Lung (tissue), 12 donors: ENCODE measurements around the gene KIRREL1. TPM values are rescaled to one million over a fixed set of nuclear protein-coding genes. Genes with fewer than 3 reads are reported as not detected.

ENCODE experiments used
- ATAC-seq: fragments of 200-7000 bp; cut with Tn5 transposase; one replicate; pipeline ENCODE4 v1.9.1; 2020; ENCODE audit warnings: moderate number of reproducible peaks; ENCODE audit not compliant: insufficient read depth, low FRiP score
- DNase-seq, 3 donors: peaks; one replicate each; pipeline ENCODE4 v3.0.0-alpha.2; 2013 to 2017
- H3K27ac ChIP-seq, 2 donors: one replicate each; pipeline ENCODE4 v1.5.1; 2013; ENCODE audit warnings: mild to moderate bottlenecking in 2 of 2, moderate library complexity in 2 of 2, control low read depth in 1 of 2, inconsistent platforms in 1 of 2, low read depth in 1 of 2, low read length in 1 of 2
- H3K27me3 ChIP-seq, 3 donors: one replicate each; pipeline ENCODE4 v1.5.1; 2013; ENCODE audit warnings: low read length in 2 of 3; ENCODE audit not compliant: control insufficient read depth in 3 of 3, insufficient read depth in 3 of 3
- H3K36me3 ChIP-seq, 4 donors: one replicate each; pipeline ENCODE4 v1.5.1; 2013; ENCODE audit warnings: low read length in 4 of 4, mild to moderate bottlenecking in 1 of 4, moderate library complexity in 1 of 4; ENCODE audit not compliant: control insufficient read depth in 4 of 4, insufficient read depth in 4 of 4
- H3K4me1 ChIP-seq, 5 donors: one replicate each; pipeline ENCODE4 v1.5.1; 2013; ENCODE audit warnings: low read length in 5 of 5, mild to moderate bottlenecking in 2 of 5, moderate library complexity in 1 of 5; ENCODE audit not compliant: control insufficient read depth in 5 of 5, insufficient read depth in 5 of 5
- H3K4me3 ChIP-seq: one replicate; pipeline ENCODE4 v1.5.1; 2013; ENCODE audit warnings: mild to moderate bottlenecking, control low read depth, moderate library complexity
- H3K9ac ChIP-seq, 2 donors: one replicate each; pipeline ENCODE4 v1.5.1; 2013; ENCODE audit warnings: low read length in 2 of 2, control low read depth in 1 of 2; ENCODE audit not compliant: insufficient read depth in 1 of 2
- H3K9me3 ChIP-seq, 4 donors: one replicate each; pipeline ENCODE4 v1.5.1; 2013; ENCODE audit warnings: low read length in 3 of 4, mild to moderate bottlenecking in 1 of 4, moderate library complexity in 1 of 4; ENCODE audit not compliant: control insufficient read depth in 4 of 4, insufficient read depth in 3 of 4
- WGBS, 2 donors: extraction: QIAGEN DNeasy Blood & Tissue Kit; methylation state at CpG; one replicate each; pipeline ENCODE4 v1.1.7; 2013; 5-methylcytosine and 5-hydroxymethylcytosine counted together
- polyA plus RNA-seq, 2 donors: library from polyadenylated mRNA; stranded (reverse); fragments of 200-250 nt; gene quantifications; one replicate each; pipeline ENCODE4 v1.2.1, GENCODE V29; 2013
- total RNA-seq, 2 donors: library from RNA; depleted of rRNA in 1 of 2; stranded (reverse); fragments of >200 nt in 1 of 2; gene quantifications; one replicate each; pipeline ENCODE4 v1.2.1, GENCODE V29; 2014 to 2021
- TF ChIP-seq, protein P1 (sequence below): IDR thresholded peaks from 2 replicates; pipeline ENCODE4 v1.5.1; 2012; ENCODE audit warnings: mild to moderate bottlenecking; ENCODE audit errors: control extremely low read depth, extremely low read depth
- donor health status: control.
- donor health status: control.
- donor health status: Bipolar disorder and iron deficiency.
- donor health status: healthy.
- donor health status: DM: yes; HTN: yes; CAD: no.

Gene KIRREL1
- total and polyA plus RNA-seq, 4 donors = 7.5 to 41.8 (median 26.5) TPM

DNA sequence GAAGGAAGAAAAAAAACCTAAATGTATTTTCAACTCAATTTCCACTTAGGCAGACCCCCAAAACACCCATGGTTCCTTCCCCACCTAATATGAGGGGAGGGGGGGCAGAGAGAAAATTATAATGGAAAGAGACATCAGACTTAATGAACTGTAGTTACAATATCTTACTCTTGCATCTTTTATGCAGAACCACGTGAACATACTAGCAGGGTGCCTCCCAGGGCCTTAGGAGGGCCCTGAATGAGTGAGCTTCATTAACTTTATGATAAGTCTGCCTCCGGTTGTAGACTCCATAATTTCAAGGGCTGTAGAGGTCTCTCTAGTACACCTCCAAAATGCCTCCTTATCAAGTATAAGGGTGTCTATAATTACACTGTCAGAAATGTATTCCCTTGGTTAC, 11.3 kb upstream of the KIRREL1 start:
- WGBS, 2 donors = 78 to 80% methylated on average over 2 of the region's 2 CpGs
- ATAC-seq = no peak

DNA sequence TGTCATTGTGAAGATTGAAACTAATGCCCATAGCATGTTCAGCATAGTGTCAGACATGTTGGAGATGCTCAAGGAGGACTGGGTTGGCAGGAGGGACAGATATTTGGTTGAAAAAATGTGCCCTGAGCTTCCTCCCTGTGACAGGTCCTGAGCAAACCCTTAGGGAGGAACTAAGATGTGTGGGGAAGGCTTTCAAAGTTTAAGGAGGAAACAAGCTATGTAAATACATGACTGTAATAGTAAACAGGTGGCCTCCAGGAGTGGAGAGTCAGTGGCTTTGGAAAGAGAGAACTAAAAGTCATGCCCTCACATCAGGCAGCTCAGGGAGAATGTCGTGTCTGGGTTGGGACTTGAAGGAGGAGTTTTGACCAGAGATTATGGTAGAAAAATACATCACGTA, 9.7 kb upstream of the KIRREL1 start:
- TF ChIP-seq, protein P1, sequence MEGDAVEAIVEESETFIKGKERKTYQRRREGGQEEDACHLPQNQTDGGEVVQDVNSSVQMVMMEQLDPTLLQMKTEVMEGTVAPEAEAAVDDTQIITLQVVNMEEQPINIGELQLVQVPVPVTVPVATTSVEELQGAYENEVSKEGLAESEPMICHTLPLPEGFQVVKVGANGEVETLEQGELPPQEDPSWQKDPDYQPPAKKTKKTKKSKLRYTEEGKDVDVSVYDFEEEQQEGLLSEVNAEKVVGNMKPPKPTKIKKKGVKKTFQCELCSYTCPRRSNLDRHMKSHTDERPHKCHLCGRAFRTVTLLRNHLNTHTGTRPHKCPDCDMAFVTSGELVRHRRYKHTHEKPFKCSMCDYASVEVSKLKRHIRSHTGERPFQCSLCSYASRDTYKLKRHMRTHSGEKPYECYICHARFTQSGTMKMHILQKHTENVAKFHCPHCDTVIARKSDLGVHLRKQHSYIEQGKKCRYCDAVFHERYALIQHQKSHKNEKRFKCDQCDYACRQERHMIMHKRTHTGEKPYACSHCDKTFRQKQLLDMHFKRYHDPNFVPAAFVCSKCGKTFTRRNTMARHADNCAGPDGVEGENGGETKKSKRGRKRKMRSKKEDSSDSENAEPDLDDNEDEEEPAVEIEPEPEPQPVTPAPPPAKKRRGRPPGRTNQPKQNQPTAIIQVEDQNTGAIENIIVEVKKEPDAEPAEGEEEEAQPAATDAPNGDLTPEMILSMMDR = no peak
- DNase-seq (no peak), ATAC-seq (no peak)
- Histone ChIP-seq H3K4me3 (no peak overlapping the region), H3K36me3 (no peaks in the 10 kb centered on the region), H3K9ac (no peak overlapping the region), H3K9me3 (peaks cover 0 to 2% (median 0%) of the 10 kb centered on the region in 4 donors), H3K27me3 (no peaks in the 10 kb centered on the region), H3K4me1 (peaks cover 0 to 4% (median under 1%) of the 10 kb centered on the region in 5 donors), H3K27ac (no peak overlapping the region)
- 65 to 76% methylated on average over 2 of the region's 2 CpGs for WGBS, 2 donors

More for the DNA sequence above, 11.3 kb upstream of the KIRREL1 start:
- no peak overlapping the region for H3K4me3 ChIP-seq
- TF ChIP-seq, protein P1 = no peak
- no peak overlapping the region for H3K9ac ChIP-seq
- DNase-seq = no peak
- no peak overlapping the region for H3K27ac ChIP-seq
- no peaks in the 10 kb centered on the region for H3K36me3 ChIP-seq
- peaks cover 0 to 8% (median 6%) of the 10 kb centered on the region in 5 donors for H3K4me1 ChIP-seq
- no peaks in the 10 kb centered on the region for H3K27me3 ChIP-seq
- H3K9me3 ChIP-seq = peaks cover 0 to 2% (median 0%) of the 10 kb centered on the region in 4 donors

DNA sequence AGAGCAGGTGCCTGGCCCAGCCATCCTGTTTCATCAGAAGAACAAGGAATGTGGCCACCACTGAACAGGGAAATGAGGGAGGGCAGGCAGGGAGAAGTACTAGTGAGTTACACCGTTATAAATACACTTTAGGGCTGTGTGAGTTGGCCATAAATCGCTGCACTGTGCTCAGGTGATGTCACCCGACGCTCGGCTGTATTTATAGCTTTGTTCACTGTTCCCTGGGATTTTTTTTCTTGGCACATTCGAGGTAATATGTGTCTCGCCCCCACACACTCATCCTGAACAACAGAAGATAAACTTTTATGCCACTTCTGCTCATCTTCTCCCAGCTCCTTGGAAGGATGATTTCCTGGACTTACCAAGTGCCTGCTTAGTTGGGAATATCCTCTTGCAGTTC, 9.0 kb upstream of the KIRREL1 start:
- TF ChIP-seq, protein P1 = no peak
- no peak for DNase-seq
- WGBS, 2 donors = 66 to 84% methylated on average over 7 of the region's 7 CpGs
- Histone ChIP-seq H3K27me3 (no peaks in the 10 kb centered on the region), H3K36me3 (no peaks in the 10 kb centered on the region), H3K27ac (no peak overlapping the region), H3K4me3 (no peak overlapping the region), H3K4me1 (no peaks in the 10 kb centered on the region), H3K9ac (no peak overlapping the region), H3K9me3 (peaks cover 0 to 2% (median 0%) of the 10 kb centered on the region in 4 donors)
- ATAC-seq = no peak

DNA sequence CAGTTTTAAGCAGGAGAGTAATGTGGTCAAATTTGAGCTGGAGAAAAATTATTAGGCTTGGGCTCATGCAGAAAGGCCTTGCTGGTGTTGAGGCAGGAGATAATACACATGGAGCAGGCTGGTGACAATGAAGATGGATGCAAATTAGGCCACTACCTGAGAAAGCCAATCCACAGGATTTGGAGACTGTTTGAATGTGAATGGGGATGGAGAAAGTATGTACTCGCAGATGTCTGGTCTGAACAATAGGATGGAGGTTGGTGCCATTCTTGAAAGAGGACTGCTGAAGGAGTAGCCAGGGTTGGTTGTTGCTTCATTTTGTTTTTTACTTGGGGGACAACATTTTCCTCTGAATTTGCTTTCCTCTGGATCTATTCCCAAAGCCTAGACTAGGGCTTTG, 8.0 kb upstream of the KIRREL1 start:
- DNase-seq = no peak
- Histone ChIP-seq H3K4me3 (no peak overlapping the region), H3K27ac (no peak overlapping the region), H3K4me1 (no peaks in the 10 kb centered on the region), H3K9me3 (peaks cover 0 to 2% (median 0%) of the 10 kb centered on the region in 4 donors), H3K36me3 (no peaks in the 10 kb centered on the region), H3K9ac (no peak overlapping the region), H3K27me3 (no peaks in the 10 kb centered on the region)
- 93 to 96% methylated on average over 1 of the region's 1 CpG for WGBS, 2 donors
- no peak for ATAC-seq
- TF ChIP-seq, protein P1 = no peak
